ENCODE measurements around the gene NGF.
"Not testable (repeated sequence)": the region's sequence is repeated elsewhere in the genome, so short reads cannot be mapped to it uniquely, and the experiment has no call there.

Gene NGF

DNA sequence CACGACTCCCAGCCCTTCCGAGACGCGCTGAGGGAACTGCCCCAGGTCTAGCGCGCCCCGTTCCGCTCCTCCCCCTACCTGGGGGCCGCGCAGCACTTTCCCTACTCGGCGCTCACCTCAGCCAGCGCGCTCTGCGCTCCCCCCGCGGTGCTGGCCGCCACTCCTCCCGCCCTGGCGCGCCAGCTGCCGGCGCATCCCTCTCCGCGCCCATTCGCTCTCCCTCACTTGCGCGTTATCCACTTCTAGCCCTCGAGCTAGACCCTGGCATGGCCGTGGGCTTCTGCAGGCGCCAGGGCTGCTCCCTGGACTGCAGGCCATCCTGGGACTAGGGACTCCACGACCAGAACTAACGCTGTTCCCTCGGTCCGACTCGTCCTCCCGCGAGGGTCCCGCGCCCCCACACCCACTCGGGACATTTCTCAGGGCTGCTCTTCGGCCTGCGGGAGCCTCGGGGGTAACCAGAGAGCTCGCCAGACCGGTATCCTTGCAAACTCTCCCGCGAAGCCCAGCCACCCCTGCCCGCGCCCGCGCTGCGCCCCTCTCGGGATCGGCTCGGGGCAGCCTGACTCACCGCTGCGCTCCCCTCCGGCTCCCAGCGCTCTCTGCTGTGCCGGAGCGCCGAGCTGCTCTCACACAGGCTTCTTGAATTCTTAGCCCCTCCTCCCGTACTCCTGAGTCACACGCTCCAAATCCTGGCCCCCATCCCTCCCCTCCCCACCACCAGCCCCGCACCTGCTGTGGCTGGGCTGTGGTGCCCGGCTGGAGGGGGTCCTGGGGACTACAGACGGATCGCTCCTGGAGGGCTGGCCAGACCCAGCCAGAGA lies at the start of gene NGF:
TSS of gene NGF (minus strand) at position 617 of the 824 bp plus-strand sequence. CDS start 51,454 bp downstream, outside the sequence.
- DNase-seq (ENCODE audit: low read depth, low spot score): no peak

DNA sequence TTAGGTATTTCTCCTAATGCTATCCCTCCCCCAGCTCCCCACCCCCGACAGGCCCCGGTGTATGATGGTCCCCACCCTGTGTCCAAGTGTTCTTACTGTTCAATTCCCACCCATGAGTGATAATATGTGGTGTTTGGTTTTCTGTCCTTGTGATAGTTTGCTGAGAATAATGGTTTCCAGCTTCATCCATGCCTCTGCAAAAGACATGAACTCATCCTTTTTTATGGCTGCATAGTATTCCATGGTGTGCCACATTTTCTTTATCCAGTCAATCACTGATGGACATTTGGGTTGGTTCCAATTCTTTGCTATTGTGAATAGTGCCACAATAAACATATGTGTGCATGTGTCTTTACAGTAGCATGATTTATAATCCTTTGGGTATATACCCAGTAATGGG lies 45.4 kb upstream of the NGF start:
- DNase-seq (ENCODE audit: low read depth, low spot score): not testable (repeated sequence)

DNA sequence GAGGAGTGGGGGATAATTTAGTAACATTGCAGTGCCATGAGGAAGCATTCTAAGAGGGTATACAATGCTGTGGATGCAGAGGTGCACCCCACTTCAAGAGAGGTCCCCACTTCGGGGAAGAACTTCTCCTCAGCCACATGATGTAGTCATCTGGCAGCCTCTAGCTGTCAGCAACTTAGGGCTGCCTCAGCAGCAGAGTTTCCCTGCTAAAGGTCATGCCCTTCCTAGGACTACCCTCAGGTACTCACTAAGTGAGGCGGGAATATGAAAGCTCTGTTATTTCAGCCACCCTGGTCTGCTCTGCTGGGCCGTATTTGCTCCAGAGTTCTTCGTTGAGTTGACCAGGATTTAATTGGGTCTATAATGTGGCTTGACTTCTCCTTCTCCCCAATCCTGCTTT lies 41.9 kb upstream of the NGF start:
- DNase-seq (ENCODE audit: low read depth, low spot score): no peak

DNA sequence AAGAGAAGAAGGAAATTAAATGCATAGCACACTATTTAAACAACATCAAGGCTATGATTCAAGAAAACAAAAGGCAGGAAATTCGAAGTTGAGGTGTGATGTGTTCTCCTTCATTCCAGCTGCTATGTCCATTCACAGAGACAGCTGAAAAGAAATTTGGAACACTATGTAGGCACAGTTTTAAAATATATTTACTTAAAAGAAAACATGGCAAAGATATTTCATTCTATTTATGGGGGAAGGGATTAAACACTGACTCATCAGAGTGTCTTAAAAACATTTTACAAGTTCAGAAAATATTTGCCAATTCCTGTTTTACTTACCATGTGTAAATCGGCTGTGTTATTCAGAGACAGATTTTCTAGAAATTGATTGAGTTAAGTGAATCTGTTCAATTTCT lies 39.4 kb upstream of the NGF start:
- no peak for DNase-seq (ENCODE audit: low read depth, low spot score)

DNA sequence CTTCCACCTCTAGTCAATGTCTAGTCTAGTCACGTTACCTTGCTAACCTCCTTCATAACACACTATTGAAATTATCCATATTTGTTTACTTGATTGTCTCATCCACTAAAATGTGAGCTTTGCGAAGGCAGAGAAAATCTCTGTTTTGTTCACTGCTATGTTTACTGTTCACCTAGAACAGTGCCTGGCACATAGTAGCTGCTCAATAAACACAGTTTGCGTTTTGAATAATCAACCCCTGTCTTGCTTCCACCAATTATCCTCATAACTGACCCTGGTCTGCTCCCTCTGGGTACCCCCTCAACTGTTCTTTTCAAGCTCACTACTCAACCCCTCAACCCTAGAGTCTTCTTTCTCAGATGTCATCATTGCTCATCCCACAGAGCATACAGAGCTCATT lies 36.5 kb upstream of the NGF start:
- no peak for DNase-seq (ENCODE audit: low read depth, low spot score)

DNA sequence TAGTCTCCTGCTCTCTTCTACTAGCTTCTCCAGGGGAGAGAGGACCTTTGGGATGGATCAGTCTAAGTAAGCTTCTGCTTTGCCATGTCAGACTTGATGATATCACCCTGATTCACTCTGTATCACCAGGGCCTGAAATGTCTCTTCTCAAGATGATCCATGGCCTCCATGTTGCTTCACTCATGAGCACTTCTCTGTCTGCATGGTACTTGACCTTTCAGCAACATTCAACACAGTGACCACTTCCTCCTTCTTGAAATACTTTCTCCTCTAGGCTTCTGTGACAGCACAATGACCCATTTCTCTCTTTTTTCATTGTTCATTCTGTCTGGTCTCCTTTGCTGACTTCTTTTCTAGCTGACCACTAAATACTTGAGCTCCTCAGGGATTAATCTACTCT lies 35.3 kb upstream of the NGF start:
- DNase-seq (ENCODE audit: low read depth, low spot score): no peak

DNA sequence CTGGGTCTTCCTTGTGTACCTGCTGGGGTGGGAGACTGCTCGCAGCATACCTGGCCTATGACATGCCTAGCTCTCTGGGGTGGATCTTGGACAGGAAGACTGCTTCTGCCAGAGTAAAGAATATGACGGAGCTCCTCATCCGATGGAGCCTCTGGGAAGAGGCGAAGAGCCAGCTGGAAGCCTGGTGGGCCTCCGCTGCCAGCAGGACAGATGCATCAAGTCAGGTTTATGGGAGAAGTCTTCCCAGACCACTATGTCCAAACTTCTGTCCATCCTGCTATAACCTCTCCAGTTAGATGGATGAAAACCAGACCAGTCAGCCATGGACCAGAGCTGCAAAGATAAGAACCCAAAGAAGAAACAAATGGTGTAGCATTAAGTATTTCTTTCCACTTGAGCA lies 27.7 kb upstream of the NGF start:
- no peak for DNase-seq (ENCODE audit: low read depth, low spot score)

DNA sequence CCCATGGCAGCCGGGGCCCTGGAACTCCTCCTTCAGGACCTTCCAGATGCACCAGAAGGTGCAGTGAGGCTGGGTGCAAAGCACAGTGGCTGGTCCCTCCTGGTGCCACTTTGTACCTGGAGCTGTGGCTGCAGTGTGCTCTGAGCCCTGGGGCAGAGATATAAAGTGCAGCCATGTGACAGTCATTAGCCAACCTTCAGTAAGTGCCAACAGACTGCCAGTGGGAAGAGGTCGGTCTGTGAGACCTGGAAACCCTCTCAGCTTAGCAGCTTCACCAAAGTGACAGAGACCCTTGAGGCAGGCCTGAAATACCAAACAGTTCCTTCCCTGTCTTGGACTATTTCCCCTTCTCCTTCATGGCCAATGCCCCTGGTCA lies 26.7 kb upstream of the NGF start:
- no peak for DNase-seq (ENCODE audit: low read depth, low spot score)

DNA sequence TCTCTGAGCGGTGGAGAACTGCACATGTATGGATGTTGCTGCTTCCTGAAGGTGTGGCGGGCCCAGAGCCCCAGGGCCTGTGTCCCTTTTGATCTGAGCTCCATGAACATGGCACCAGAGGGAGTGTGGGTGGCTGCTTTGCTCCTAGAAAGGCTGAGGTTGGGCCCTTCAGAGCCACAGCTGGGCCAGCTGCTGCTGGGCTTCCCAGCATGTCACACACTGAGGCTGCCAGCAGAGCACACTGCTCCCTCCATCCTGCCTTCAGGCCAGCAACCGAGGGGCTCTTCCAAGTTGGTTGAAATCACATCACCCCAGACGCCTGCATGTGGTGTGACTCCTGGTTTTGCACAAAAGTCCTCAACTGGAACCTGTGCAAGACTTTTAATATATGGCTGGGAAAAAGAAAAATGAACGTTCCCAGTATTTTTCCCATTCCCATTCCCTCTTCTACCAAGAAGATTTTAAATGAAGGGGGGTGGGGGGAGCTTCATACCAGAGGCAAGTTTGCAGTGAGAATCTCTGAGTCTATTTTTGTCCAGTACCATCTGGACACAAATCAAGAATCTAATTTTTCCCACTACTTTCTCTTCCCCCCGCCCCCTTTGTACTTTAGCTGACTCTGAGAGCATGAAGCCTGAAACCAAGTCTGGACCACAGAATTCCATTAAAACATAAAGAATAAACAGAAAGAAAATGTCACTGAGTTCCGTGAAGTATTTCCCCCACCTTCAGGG lies 26.2 kb upstream of the NGF start:
- DNase-seq (ENCODE audit: low read depth, low spot score): no peak

DNA sequence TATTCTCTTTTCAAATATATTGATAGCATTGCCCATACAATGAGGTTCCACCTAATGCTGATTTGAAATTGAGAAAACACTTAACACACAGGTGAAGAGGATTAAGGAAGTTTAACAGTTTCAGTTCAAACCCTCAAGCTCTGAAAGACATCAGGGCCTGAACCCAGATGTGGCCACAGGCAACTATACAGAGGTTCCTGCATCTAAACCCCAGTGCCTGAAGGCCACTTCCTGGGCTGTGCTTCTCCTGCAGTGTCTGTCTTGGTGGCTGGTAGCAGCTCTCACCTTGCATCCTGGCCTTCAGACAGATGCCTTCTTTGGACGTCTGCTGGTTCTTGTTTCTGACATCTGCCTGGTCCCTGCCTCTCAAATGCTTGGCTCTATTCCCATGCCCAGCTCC lies 25.1 kb upstream of the NGF start:
- no peak for DNase-seq (ENCODE audit: low read depth, low spot score)

DNA sequence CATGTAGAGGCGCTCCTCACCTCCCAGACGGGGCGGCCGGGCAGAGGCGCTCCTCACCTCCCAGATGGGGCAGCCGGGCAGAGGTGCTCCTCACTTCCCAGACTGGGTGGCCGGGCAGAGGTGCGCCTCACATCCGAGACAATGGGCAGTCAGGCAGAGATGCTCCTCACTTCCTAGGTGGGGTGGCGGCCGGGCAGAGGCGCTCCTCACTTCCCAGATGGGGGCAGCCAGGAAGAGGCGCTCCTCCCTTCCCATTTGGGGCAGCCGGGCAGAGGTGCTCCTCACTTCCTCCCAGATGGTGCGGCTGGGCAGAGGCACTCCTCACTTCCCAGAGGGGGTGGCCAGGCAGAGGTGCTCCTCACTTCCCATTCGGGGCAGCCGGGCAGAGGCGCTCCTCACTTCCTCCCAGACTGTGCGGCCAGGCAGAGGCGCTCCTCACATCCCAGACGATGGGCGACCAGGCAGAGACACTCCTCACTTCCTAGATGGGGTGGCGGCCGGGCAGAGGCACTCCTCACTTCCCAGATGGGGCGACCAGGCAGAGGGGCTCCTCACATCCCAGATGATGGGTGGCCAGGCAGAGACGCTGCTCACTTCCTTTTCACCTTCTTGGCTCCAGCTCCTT lies 22.6 kb upstream of the NGF start:
- not testable (repeated sequence) for DNase-seq (ENCODE audit: low read depth, low spot score)

DNA sequence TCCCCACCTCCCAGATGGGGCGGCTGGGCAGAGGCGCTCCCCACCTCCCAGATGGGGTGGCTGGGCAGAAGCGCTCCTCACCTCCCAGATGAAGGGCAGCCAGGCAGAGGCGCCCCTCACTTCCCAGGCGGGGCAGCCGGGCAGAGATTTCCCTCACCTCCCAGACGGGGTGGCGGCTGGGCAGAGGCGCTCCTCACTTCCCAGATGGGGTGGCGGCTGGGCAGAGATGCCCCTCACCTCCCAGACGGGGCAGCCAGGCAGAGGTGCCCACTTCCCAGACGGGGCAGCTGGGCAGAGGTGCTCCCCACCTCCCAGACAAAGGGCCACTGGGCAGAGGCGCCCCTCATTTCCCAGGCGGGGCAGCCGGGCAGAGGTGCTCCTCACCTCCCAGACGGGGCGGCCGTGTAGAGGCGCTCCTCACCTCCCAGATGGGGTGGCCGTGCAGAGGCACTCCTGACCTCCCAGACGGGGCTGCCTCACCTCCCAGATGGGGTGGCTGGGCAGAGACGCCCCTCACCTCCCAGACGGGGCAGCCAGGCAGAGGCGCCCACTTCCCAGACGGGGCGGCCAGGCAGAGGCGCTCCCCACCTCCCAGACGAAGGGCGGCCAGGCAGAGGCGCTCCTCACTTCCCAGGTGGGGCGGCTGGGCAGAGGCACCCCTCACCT lies 21.9 kb upstream of the NGF start:
- DNase-seq (ENCODE audit: low read depth, low spot score): not testable (repeated sequence)

DNA sequence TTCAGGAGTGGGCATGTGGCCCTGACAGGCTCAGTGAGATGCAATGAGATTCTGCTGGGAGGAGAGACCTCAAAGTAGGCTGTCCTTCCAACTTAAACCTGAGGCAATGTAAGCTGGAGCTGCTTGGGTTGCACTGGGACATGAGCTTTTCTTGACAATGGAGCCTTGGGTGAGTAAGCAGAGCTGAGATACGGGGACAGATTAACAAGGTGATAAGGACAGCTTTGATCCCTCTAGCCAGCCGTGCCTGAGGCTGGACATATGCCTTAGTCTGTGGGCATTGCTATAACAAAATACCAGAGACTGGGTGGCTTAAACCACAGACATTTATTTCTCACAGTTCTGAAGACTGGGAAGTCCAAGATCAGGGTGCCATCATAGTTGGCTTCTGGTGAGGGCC lies 18.3 kb upstream of the NGF start:
- DNase-seq (ENCODE audit: low read depth, low spot score): no peak

DNA sequence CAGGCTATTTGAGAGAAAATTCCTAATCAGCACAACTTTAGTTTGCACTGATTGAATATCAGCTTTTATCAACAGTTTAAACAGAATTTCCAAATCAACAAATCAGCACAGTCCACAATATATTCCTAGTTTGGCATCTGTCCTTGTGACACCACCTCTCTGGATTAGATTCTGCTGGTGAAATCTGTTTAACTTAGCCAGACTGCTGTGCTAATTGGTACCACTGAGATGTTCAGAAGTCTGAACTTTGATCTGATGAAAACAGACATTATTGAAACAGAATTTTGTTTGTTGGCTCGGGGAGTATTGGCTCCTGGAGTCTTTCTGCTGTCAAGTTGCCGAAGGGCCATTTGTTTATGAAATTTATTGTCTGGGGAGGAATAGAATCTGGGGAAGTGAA lies 17.0 kb upstream of the NGF start:
- no peak for DNase-seq (ENCODE audit: low read depth, low spot score)

DNA sequence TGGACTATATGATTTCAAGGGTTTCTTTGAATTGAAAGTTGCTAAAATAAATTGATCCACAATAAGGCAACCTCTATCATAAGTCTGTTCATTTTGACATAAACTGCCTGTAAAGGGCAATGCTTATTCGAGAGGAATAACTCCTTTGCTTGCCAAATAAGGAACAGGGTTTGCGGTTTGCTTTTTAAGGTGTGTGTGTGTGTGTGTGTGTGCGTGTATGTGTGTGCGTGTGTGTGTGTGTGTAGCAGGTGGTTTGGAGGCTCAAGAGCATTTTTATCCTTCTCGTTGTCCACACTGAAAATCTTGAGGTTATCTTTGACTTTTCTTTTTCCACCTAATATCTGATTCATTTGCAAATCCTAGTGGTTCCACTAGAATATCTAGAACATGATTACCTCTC lies 13.1 kb upstream of the NGF start:
- no peak for DNase-seq (ENCODE audit: low read depth, low spot score)

DNA sequence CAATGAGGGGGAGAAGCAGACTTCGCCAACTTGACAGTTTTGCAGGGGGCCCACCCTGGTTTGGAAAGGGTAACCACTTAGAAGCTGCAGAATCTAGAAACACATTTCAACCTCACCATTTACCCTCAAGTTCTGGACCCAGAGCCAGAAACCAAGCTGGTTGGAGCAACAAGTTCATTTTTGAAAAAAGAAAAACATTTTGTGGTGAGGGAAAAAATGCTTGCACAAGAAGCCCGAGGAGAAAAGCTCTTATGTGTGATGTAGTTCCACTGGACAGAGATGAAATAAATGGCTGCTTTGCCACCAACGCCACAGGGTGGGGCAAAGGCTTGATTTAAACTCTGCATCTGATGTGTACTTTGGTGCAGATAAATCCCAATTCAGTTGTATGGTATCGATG lies 10.6 kb upstream of the NGF start:
- no peak for DNase-seq (ENCODE audit: low read depth, low spot score)

DNA sequence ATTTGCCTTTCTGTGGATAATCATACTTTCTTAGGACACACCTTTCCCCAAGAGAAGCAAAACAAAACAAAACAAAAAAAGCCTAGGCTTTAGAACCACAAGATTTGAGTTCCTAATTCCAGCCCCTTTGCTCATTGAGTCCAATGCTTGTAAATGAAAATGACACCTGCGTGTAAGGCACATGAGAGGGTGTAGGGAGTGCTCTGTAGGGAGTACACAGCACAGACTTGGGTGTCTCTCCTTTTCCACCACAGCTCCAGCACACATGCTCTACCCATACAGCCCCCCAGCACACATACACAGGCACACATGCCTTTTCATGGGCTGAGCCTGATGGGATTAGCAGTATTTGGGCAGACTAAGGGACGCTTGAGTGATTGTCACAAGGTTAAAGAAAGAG lies 9.2 kb upstream of the NGF start:
- DNase-seq (ENCODE audit: low read depth, low spot score): no peak

DNA sequence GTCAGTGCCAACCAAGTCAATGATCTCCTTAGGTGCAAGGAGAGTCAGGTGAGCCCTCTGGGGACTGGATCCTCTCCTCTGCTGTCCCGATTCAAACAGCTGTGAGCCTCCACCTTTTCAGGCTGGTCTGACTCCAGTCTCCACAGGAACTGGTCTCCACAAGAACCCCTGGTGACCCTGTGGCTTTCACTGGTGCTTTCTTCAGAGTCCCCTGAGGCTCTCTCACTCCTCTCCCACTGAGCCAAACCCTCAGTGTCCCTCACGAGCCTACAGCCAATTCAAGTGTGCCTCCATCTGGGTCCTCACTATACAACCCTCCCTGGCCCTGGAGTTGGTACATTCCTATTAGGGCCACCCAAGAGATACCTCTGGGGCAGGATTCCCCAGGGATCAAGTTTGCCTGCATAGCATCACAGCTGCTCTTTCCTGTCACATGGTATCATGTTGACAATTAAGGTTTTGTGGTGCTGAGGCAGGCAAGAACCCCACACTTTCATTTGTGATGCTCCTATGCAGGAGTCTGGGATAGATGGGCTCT lies 5.2 kb upstream of the NGF start:
- no peak for DNase-seq (ENCODE audit: low read depth, low spot score)

DNA sequence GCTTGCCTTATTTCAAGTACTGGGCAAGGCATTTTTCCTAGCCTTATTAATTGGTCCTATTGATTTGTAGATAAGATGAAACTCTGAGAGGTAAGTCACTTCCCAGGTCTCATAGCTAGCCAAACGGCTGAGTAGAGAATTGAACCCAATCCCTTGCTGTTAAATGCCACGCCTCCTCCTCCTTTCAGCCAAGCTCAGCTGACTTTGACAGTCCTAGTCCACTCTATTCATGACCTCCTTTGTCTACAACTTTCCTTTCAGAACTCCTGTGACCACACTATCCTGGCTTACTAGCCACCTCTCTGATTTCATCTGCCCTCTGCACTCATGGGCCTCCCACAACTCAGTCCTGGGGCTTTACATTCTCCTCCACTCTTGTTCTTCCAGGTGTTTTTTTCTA lies 3.9 kb upstream of the NGF start:
- no peak for DNase-seq (ENCODE audit: low read depth, low spot score)

DNA sequence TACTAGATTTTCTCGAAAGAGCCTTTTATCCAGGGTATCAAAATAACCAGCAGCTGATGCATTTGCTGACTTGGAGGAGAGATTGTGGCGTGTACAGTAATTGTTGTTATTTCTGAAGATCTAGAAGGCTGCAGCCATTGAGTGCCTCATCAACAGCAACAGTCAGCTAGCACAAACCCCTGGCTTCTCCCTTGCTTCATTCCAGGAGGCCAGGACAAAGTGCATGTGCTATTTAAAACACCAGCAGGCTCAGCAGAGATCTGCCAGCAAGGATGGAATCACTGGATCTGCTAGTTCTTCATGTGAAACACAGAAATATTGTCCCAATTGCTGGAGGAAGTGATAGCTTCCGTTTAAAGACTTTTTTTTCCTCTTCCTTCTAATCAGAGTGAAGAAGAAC lies 2.8 kb upstream of the NGF start:
- no peak for DNase-seq (ENCODE audit: low read depth, low spot score)

DNA sequence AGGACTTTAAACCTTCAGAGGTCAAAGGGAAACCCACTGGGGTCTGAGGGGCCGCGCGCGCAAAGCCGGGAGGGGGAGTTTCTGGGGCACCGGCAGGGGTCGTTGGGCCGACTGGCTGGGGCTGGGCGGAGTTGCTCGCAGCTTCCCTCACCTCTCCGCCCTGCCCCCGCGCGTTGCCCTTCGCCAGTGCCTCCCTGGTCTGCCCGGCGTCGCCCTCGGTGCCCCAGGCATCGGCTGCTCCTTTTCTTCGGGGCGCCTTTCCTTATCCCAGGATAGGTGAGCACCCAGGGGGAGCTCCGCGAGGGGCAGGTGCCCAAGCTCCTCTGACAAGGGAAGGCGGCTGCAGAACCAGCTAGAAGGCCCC lies 390 bp upstream of the NGF start:
- DNase-seq (ENCODE audit: low read depth, low spot score): no peak

DNA sequence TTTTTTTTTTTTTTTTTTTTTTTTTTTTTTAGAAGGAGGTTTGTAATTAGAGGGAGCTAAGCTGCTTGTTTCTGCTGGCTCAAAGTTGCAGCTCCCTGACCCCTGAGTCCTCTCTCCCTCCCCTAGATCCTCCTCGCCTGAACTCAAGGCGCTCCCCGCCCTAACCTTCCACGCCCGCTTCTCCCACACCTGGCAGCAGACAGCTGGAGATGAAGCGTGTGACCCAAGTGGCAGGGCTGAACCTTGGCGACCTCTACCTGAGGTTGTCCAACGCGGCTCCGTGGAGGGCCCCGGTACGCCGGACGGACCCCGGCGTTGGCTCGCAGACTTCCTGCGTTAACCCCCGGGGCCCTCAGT lies 795 bp downstream of the NGF start:
- DNase-seq (ENCODE audit: low read depth, low spot score): no peak
